MM.1S (cell line): ENCODE results near the gene ANKS1B.

Experiments
- CTCF ChIP-seq: fragments of 300-600 bp; sonication (generic); IDR thresholded peaks from 2 replicates; pipeline ENCODE4 v1.5.1; 2016; ENCODE audit warnings: antibody characterized with exemption, low read length, mixed read lengths
- EZH2 ChIP-seq: fragments of 300-600 bp; sonication (generic); optimal IDR thresholded peaks from 2 replicates; pipeline ENCODE3; 2017; ENCODE audit warnings: low read depth, mild to moderate bottlenecking, antibody characterized with exemption, low read length, mixed read lengths

- TF ChIP-seq CTCF (no peak), EZH2 (no peak)
Measured at GRCh38 chr12:99056186-99056585, 928.5 kb downstream of the ANKS1B start.
